ENCODE measurements around the gene SORBS2. TPM values are rescaled to one million over a fixed set of nuclear protein-coding genes. Genes with fewer than 3 reads are reported as not detected.

SORBS2 gene
- total RNA-seq, 1 experiment from 2014 or later: 0.10 TPM

- Histone ChIP-seq H3K36me3 (no peaks in the 10 kb centered on the region), H3K4me3 (no peak overlapping the region), H3K27me3 (no peaks in the 10 kb centered on the region), H3K9me3 (no peaks in the 10 kb centered on the region)
- DNase-seq: no peak
These were observed 5.4 kb upstream of the SORBS2 start for GRCh38 chr4:185817403-185817818.

DNA sequence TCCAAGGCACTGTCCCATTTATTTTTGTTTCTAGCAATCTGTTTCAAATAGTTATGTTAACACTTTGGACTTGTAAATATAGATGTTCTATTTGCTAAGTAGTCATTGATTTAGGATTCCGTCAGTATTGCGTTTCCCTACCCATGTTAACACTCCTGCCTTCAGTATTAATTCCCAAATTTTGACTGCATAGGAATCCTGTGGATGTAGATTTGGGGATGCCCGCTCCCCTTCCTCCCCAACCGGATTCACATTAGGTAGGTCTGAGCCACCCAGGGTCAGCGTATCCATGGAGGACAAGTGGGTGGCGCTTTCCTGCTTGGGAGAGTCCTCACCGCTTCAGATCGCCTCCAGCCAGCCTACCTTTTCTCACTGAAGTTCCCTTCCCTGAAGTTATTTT lies 1.1 kb upstream of the SORBS2 start:
- H3K4me3 ChIP-seq: no peak overlapping the region
- no peaks in the 10 kb centered on the region for H3K27me3 ChIP-seq
- H3K36me3 ChIP-seq: no peaks in the 10 kb centered on the region
- DNase-seq: no peak
- no peaks in the 10 kb centered on the region for H3K9me3 ChIP-seq

- Histone ChIP-seq H3K9me3 (no peaks in the 10 kb centered on the region), H3K36me3 (no peaks in the 10 kb centered on the region), H3K27me3 (no peaks in the 10 kb centered on the region), H3K4me3 (peak overlapping the region; percentile 16)
- DNase-seq: no peak
These were observed 1.1 kb downstream of the SORBS2 start for GRCh38 chr4:185810746-185811508.

DNA sequence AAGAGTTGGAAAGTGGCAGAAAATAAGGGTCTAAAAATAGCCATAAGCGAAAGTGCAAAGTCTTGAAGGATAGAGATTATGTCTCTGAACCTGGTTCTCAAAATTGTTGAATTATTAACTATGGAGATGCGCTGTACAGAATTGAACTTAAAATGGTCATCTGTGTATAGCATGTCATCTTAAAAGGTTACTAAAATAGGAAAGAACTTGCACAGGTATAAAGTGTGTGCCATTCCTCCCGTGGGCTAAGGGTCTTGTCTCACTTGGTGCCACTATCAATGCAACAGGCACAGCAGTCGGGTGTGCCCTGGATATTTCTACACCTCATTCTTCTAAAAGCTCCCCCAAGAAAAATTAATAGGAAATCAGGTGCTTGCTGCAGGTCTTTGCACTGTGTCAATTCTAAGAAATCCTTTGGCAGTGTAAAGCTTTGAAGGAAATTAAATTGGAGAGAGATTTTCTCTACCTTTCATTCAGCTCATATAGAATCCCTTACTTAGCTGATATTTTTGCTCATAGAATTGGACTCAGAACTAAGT lies 2.4 kb downstream of the SORBS2 start:
- no peaks in the 10 kb centered on the region for H3K9me3 ChIP-seq
- no peak overlapping the region for H3K4me3 ChIP-seq
- no peaks in the 10 kb centered on the region for H3K36me3 ChIP-seq
- DNase-seq: no peak
- no peaks in the 10 kb centered on the region for H3K27me3 ChIP-seq

DNA sequence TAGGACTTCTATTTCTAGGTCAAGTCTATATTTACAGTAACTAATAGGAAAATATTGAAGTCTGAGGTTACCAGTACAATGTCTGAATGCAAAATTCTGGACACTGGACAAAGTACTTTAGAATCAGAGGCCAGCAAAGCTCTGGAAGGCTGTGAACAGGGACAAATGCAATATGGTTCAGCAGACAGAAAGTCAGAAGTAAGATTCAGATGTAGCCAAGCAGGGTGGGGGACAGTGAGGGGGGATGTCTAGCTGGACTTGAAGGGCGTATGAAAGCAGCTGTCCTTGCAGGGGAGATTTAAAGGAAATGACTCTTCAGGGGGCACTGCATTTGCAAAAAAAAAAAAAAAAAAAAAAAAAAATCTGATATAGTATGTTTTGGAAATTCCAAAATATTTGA lies 2.9 kb downstream of the SORBS2 start:
- H3K36me3 ChIP-seq: no peaks in the 10 kb centered on the region
- no peak overlapping the region for H3K4me3 ChIP-seq
- DNase-seq: no peak
- no peaks in the 10 kb centered on the region for H3K9me3 ChIP-seq
- no peaks in the 10 kb centered on the region for H3K27me3 ChIP-seq

DNA sequence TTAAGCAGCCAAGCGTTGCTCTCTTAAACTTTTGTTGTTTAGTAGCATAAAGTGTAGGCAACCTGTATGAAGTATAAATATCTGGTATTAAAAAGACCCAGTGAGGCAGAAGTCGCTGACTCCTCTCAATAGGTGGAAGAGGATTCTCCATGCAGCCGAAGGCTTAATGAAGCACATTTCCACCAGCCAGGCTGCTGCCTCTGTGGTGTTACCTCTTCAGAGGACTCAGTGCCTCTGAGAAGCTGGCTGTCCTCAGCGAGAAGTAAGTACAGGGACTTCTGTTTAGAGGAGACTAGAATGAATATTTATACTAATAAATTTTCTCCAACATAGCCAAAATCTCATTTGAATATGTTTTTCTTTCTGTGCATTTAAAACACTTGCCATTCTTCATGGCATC lies 6.0 kb downstream of the SORBS2 start:
- Histone ChIP-seq H3K27me3 (no peaks in the 10 kb centered on the region), H3K36me3 (no peaks in the 10 kb centered on the region), H3K9me3 (no peaks in the 10 kb centered on the region), H3K4me3 (no peak overlapping the region)
- DNase-seq: no peak

GRCh38 chr4:185805262-185805802 lies 6.7 kb downstream of the SORBS2 start:
- H3K9me3 ChIP-seq: no peaks in the 10 kb centered on the region
- H3K27me3 ChIP-seq: no peaks in the 10 kb centered on the region
- no peaks in the 10 kb centered on the region for H3K36me3 ChIP-seq
- H3K4me3 ChIP-seq: no peak overlapping the region
- DNase-seq: no peak

- DNase-seq: no peak
- H3K27me3 ChIP-seq: no peaks in the 10 kb centered on the region
- H3K36me3 ChIP-seq: no peaks in the 10 kb centered on the region
- no peaks in the 10 kb centered on the region for H3K9me3 ChIP-seq
- no peak overlapping the region for H3K4me3 ChIP-seq
These were observed 9.0 kb downstream of the SORBS2 start for GRCh38 chr4:185803022-185803421.

DNA sequence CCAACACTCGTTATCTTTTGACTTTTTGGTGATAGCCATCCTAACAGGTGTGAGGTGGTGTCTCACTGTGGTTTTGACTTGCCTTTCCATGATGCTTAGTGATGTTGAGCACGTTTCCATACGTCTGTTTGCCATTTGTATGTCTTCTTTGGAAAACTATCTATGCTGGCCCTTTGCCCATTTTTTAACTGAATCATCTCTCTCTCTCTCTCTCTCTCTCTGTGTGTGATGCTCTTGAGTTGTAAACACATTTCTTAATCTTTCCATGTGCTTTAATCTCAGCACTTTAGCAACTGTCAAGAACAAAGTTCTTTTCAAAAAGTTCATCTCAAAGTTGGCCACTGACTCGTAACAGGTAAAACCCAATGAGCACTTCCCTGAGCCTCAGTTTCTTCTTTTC lies 10.5 kb downstream of the SORBS2 start:
- Histone ChIP-seq H3K9me3 (no peaks in the 10 kb centered on the region), H3K36me3 (no peaks in the 10 kb centered on the region), H3K27me3 (no peaks in the 10 kb centered on the region), H3K4me3 (no peak overlapping the region)
- DNase-seq: no peak

- no peaks in the 10 kb centered on the region for H3K27me3 ChIP-seq
- DNase-seq: no peak
- no peaks in the 10 kb centered on the region for H3K36me3 ChIP-seq
- H3K4me3 ChIP-seq: no peak overlapping the region
- no peaks in the 10 kb centered on the region for H3K9me3 ChIP-seq
These were observed 11.6 kb downstream of the SORBS2 start for GRCh38 chr4:185800266-185800945.

GRCh38 chr4:185799442-185799841 lies 12.6 kb downstream of the SORBS2 start:
- Histone ChIP-seq H3K4me3 (no peak overlapping the region), H3K36me3 (no peaks in the 10 kb centered on the region), H3K27me3 (no peaks in the 10 kb centered on the region), H3K9me3 (no peaks in the 10 kb centered on the region)
- no peak for DNase-seq

DNA sequence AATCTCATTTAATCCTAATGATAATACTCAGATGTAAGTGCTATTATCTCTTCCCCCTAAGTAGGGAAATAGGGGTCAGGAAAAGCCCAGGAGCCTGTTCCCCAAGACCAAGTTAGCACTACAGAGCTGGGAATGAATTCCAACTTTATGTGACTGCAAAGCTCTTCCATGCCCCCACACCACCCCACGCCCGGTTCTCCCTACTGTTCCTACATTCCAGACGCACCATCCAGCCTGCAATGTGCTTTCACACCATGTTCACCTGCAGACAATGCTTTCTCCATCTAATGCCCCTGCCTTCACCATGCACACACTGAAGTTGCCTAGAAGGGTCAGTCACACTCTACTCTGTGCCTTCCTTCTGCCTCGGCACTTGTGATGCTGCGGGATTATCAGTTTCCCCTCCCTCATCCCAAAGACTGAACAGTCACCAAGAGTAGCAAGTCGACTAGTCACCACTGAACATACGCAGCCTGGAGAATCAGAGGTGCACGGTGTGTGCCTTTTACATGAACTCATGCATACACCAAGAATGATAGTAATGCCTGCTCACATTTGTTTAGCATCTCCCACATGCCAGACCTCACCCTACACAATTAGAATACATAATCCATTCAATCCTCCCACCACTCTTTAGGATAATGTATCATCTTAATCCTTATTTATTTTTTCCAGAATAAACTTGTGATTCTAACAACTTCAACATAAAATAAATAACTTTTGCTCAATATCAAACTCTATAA lies 14.2 kb downstream of the SORBS2 start:
- no peak for DNase-seq
- Histone ChIP-seq H3K27me3 (no peaks in the 10 kb centered on the region), H3K9me3 (no peaks in the 10 kb centered on the region)

GRCh38 chr4:185797018-185797417 lies 15.0 kb downstream of the SORBS2 start:
- Histone ChIP-seq H3K36me3 (no peaks in the 10 kb centered on the region), H3K4me3 (no peak overlapping the region), H3K27me3 (no peaks in the 10 kb centered on the region), H3K9me3 (no peaks in the 10 kb centered on the region)
- no peak for DNase-seq

More for the DNA sequence above, 14.2 kb downstream of the SORBS2 start:
- no peak overlapping the region for H3K4me3 ChIP-seq
- H3K36me3 ChIP-seq: no peaks in the 10 kb centered on the region

DNA sequence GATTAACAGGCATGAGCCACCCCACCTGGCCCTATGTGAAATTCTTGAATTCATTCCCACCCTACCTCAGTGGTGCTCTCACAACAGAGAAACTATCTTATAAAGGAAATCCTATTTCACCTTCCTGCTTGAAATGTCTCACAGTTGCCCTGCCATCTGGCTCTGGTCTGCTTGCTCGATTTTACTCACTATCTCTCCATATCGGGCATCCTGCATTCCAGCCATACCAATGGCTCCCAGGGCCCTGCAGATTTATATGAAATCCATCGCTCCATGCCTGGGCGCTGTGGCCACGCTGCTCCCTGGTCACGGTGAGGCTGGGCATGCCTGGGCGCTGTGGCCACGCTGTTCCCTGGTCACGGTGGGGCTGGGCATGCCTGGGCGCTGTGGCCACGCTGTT lies 15.8 kb downstream of the SORBS2 start:
- no peaks in the 10 kb centered on the region for H3K27me3 ChIP-seq
- no peak for DNase-seq
- H3K9me3 ChIP-seq: no peaks in the 10 kb centered on the region

GRCh38 chr4:185794637-185795036 lies 17.4 kb downstream of the SORBS2 start:
- Histone ChIP-seq H3K36me3 (no peaks in the 10 kb centered on the region), H3K9me3 (no peaks in the 10 kb centered on the region), H3K27me3 (no peaks in the 10 kb centered on the region), H3K4me3 (no peak overlapping the region)
- no peak for DNase-seq

More for the DNA sequence above, 15.8 kb downstream of the SORBS2 start:
- H3K36me3 ChIP-seq: no peaks in the 10 kb centered on the region
- no peak overlapping the region for H3K4me3 ChIP-seq

GRCh38 chr4:185793716-185794115 lies 18.3 kb downstream of the SORBS2 start:
- no peak for DNase-seq
- no peak overlapping the region for H3K4me3 ChIP-seq
- H3K36me3 ChIP-seq: no peaks in the 10 kb centered on the region
- no peaks in the 10 kb centered on the region for H3K9me3 ChIP-seq
- no peaks in the 10 kb centered on the region for H3K27me3 ChIP-seq

- Histone ChIP-seq H3K27me3 (no peaks in the 10 kb centered on the region), H3K4me3 (no peak overlapping the region), H3K36me3 (no peaks in the 10 kb centered on the region), H3K9me3 (no peaks in the 10 kb centered on the region)
- no peak for DNase-seq
These were observed 18.9 kb downstream of the SORBS2 start for GRCh38 chr4:185793116-185793485.
